Measurements from ENCODE around the gene RELA. TPM values are rescaled to one million over a fixed set of nuclear protein-coding genes. Genes with fewer than 3 reads are reported as not detected.

The RELA gene
- total and polyA plus RNA-seq, 8 donors, result 29.8 to 46.6 (median 35.4) TPM

GRCh38 chr11:65700399-65700798 lies 37.7 kb upstream of the RELA start:
- no peaks in the 10 kb centered on the region for H3K27me3 ChIP-seq
- H3K9me3 ChIP-seq, result no peaks in the 10 kb centered on the region
- H3K36me3 ChIP-seq, result no peaks in the 10 kb centered on the region
- ATAC-seq (no peak), FAIRE-seq (no peak), DNase-seq (no peak)
- TF ChIP-seq, protein P1, sequence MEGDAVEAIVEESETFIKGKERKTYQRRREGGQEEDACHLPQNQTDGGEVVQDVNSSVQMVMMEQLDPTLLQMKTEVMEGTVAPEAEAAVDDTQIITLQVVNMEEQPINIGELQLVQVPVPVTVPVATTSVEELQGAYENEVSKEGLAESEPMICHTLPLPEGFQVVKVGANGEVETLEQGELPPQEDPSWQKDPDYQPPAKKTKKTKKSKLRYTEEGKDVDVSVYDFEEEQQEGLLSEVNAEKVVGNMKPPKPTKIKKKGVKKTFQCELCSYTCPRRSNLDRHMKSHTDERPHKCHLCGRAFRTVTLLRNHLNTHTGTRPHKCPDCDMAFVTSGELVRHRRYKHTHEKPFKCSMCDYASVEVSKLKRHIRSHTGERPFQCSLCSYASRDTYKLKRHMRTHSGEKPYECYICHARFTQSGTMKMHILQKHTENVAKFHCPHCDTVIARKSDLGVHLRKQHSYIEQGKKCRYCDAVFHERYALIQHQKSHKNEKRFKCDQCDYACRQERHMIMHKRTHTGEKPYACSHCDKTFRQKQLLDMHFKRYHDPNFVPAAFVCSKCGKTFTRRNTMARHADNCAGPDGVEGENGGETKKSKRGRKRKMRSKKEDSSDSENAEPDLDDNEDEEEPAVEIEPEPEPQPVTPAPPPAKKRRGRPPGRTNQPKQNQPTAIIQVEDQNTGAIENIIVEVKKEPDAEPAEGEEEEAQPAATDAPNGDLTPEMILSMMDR (IDR thresholded peaks at IDR 0.05), result no peak
- no peak overlapping the region for H3K4me3 ChIP-seq
- intact Hi-C loops (cut with DNase I), result loop anchor here in 1 of 3 donors (10.0 kb wide), 1 partner anchor 284 kb away; no protein-coding TSS in a partner anchor
- peaks cover 0 to 4% (median 2%) of the 10 kb centered on the region in 3 donors for H3K4me1 ChIP-seq
- 64 to 78% methylated on average over 3 of the region's 3 CpGs for WGBS, 2 donors
- no peak overlapping the region for H3K27ac ChIP-seq

DNA sequence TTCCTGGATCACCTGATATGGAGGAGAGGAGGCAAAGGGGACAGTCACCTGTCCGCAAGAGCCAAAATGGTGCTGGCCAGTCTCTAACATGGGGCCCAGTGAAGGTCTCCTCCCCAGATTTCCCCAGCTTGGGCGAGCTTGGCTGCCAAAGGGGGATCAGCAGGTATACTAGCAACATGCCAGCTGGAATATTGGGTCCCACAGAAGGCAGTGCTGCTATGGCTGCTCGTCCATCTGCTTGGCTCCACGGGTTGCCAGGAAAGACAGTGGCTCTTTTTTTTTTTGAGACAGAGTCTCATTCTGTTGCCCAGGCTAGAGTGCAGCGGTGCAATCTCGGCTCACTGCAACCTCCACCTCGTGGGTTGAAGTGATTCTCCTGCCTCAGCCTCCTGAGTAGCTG lies 36.6 kb upstream of the RELA start:
- Histone ChIP-seq H3K4me3 (no peak overlapping the region), H3K36me3 (no peaks in the 10 kb centered on the region), H3K4me1 (peaks cover 0 to 7% (median 6%) of the 10 kb centered on the region in 3 donors), H3K9me3 (no peaks in the 10 kb centered on the region), H3K27me3 (no peaks in the 10 kb centered on the region), H3K27ac (no peak overlapping the region)
- intact Hi-C loops (cut with DNase I), result no loop called here
- TF ChIP-seq, protein P1 (IDR thresholded peaks at IDR 0.05), result no peak
- no peak for ATAC-seq
- no peak for DNase-seq
- WGBS, 2 donors, result 71 to 79% methylated on average over 7 of the region's 7 CpGs
- no peak for FAIRE-seq

GRCh38 chr11:65698205-65698604 lies 35.5 kb upstream of the RELA start:
- no peak overlapping the region for H3K4me3 ChIP-seq
- DNase-seq (no peak), FAIRE-seq (no peak), ATAC-seq (no peak)
- whole genome bisulfite sequencing, 2 donors, result 54 to 59% methylated on average over 7 to 8 of the region's 8 CpGs
- no peak overlapping the region for H3K27ac ChIP-seq
- H3K27me3 ChIP-seq, result no peaks in the 10 kb centered on the region
- intact Hi-C loops (cut with DNase I), result no loop called here
- peaks cover 0 to 7% (median 6%) of the 10 kb centered on the region in 3 donors for H3K4me1 ChIP-seq
- no peaks in the 10 kb centered on the region for H3K9me3 ChIP-seq
- TF ChIP-seq, protein P1 (IDR thresholded peaks at IDR 0.05), result no peak
- no peaks in the 10 kb centered on the region for H3K36me3 ChIP-seq

DNA sequence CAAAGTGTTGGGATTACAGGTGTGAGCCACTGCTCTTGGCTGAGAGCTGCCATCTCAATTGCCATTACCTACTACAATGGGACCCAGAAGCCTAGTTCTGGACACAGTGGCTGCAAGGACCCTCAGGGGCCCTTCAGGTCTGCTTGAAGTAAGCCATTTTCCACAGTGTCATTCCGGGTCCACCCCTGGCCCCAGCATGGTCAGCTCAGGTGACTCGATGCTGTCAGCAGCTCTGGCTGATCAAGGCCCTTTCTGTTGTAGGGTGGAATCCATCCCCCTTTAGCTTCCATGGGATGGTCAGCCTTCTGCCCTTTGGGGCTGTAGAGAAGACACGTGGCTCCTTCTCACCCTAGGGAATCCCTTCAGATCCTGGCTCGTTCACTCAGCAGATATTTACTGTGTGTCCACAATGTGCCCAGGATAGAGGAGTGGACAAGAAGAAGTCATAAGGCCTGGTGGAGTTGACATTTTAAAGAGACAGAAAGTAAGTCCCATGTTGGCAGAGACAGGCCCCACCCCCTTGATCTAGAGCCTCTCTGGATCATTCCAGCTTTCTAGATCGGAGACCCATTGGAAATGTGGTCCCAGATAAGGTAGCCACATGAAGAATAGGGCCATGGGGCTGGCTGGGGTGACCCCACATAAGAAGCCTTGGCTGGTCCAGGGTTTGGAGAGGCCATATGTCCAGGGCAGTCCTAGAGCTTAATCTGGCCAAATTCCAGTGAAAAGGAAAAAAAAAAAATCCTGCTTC lies 34.3 kb upstream of the RELA start:
- Histone ChIP-seq H3K36me3 (no peaks in the 10 kb centered on the region), H3K4me1 (peaks cover 0 to 7% (median 6%) of the 10 kb centered on the region in 3 donors), H3K4me3 (no peak overlapping the region), H3K27me3 (no peaks in the 10 kb centered on the region), H3K27ac (no peak overlapping the region), H3K9me3 (no peaks in the 10 kb centered on the region)
- DNase-seq (no peak), FAIRE-seq (no peak), ATAC-seq (no peak)
- 86 to 88% methylated on average over 5 of the region's 5 CpGs for WGBS, 2 donors
- intact Hi-C loops (cut with DNase I), result no loop called here
- TF ChIP-seq, protein P1 (IDR thresholded peaks at IDR 0.05), result no peak

All from pancreas (tissue), 10 donors.